Suppressor macrophage treated with lipopolysaccharide for 1 hour (primary cell): ENCODE results near the gene HOXB3.

Experiments
- DNase-seq, 3 donors: peaks; one replicate each; pipeline ENCODE4 v3.0.0-alpha.2; 2020 to 2022

Gene HOXB3

GRCh38 chr17:48612456-48612853 is 22.4 kb upstream of the HOXB3 start:
- DNase-seq: no peak

- DNase-seq: no peak
Observed at GRCh38 chr17:48611681-48612455, 21.8 kb upstream of the HOXB3 start.

- DNase-seq: peak in 2 of 3 donors; percentile 46 to 55
Observed at GRCh38 chr17:48611213-48611612, 21.2 kb upstream of the HOXB3 start.

- peak; percentile 28 to 70 (median 52) for DNase-seq
Observed at GRCh38 chr17:48610282-48611211, 20.5 kb upstream of the HOXB3 start, which contains the start of gene HOXB7. Gene HOXB7 (minus strand): TSS chr17:48611017. CDS start chr17:48610918, 99 bp downstream.

GRCh38 chr17:48609759-48610281 is 19.8 kb upstream of the HOXB3 start:
- no peak for DNase-seq

GRCh38 chr17:48609033-48609432 is 19.0 kb upstream of the HOXB3 start:
- no peak for DNase-seq

GRCh38 chr17:48608494-48608834 is 18.4 kb upstream of the HOXB3 start:
- DNase-seq: no peak

GRCh38 chr17:48606892-48607614 is 17.0 kb upstream of the HOXB3 start:
- DNase-seq: no peak

GRCh38 chr17:48605991-48606891 is 16.2 kb upstream of the HOXB3 start:
- DNase-seq: no peak

- DNase-seq: no peak
Observed at GRCh38 chr17:48605409-48605919, 15.4 kb upstream of the HOXB3 start.

GRCh38 chr17:48604770-48605329 is 14.8 kb upstream of the HOXB3 start, which contains the start of gene HOXB6:
Gene HOXB6 (minus strand): TSS chr17:48604986. CDS start chr17:48598150, 6,836 bp downstream.
- DNase-seq: no peak

GRCh38 chr17:48603959-48604769 is 14.1 kb upstream of the HOXB3 start:
- no peak for DNase-seq

- no peak for DNase-seq
Observed at GRCh38 chr17:48601539-48602425, 11.7 kb upstream of the HOXB3 start.

GRCh38 chr17:48601207-48601538 is 11.1 kb upstream of the HOXB3 start:
- DNase-seq: no peak

- DNase-seq: no peak
Observed at GRCh38 chr17:48600244-48601098, 10.4 kb upstream of the HOXB3 start.

GRCh38 chr17:48599354-48599753 is 9.3 kb upstream of the HOXB3 start:
- DNase-seq: no peak

- DNase-seq: no peak
Observed at GRCh38 chr17:48598736-48599135, 8.7 kb upstream of the HOXB3 start.
